Adrenal gland (tissue), 12 donors: ENCODE data around the gene HIVEP3. TPM values are rescaled to one million over a fixed set of nuclear protein-coding genes. Genes with fewer than 3 reads are reported as not detected.

Source experiments
- DNase-seq, 7 donors: peaks; one replicate each; pipeline ENCODE4 v3.0.0-alpha.2; 2019 to 2020
- H3K27ac ChIP-seq, 5 donors: fragments of 200-600 bp; sonication (generic) in 4 of 5; 1 replicate in 3 of 5; 2 replicates in 2 of 5; pipeline versions ENCODE4 v1.5.1 to v1.8.0; 2016 to 2020; ENCODE audit warnings: mild to moderate bottlenecking in 1 of 5
- H3K27me3 ChIP-seq: fragments of 200-600 bp; 2 replicates; pipeline ENCODE4 v1.8.0; 2021
- H3K36me3 ChIP-seq, 2 donors: fragments of 200-600 bp; replicated peaks in 1 of 2; 1 replicate in 1 of 2; 2 replicates in 1 of 2; pipeline versions ENCODE4 v1.5.1 to v1.8.0; 2018 to 2022
- H3K4me1 ChIP-seq, 2 donors: fragments of 200-600 bp; replicated peaks in 1 of 2; 1 replicate in 1 of 2; 2 replicates in 1 of 2; pipeline versions ENCODE4 v1.5.1 to v1.8.0; 2018 to 2021
- H3K4me3 ChIP-seq, 4 donors: fragments of 200-600 bp; sonication (generic) in 3 of 4; one replicate each; pipeline ENCODE4 v1.5.1; 2016 to 2018
- H3K9me3 ChIP-seq, 3 donors: fragments of 200-600 bp; sonication (generic) in 1 of 3; replicated peaks in 1 of 3; 1 replicate in 2 of 3; 2 replicates in 1 of 3; pipeline versions ENCODE4 v1.5.1 to v1.8.0; 2016 to 2021
- CTCF ChIP-seq, 6 experiments: fragments of 450-650 bp in 4 of 6; fragments of 200-600 bp in 2 of 6; sonication (generic) in 1 of 6; IDR thresholded peaks; 1 replicate in 5 of 6; 2 replicates in 1 of 6; pipeline versions ENCODE4 v1.5.1 to v1.8.0; 2016 to 2021; ENCODE audit warnings: antibody characterized with exemption in 6 of 6, mild to moderate bottlenecking in 2 of 6, moderate library complexity in 1 of 6
- POLR2A ChIP-seq, 2 donors: fragments of 450-650 bp; IDR thresholded peaks; one replicate each; pipeline ENCODE4 v1.6.1; 2017; ENCODE audit warnings: antibody characterized with exemption in 2 of 2, mild to moderate bottlenecking in 2 of 2, moderate library complexity in 1 of 2
- WGBS, 4 donors: extraction: QIAGEN DNeasy Blood & Tissue Kit in 2 of 4; methylation state at CpG; one replicate each; pipeline versions ENCODE4 v1.1.5 to v1.1.7; 2013 to 2017; 5-methylcytosine and 5-hydroxymethylcytosine counted together
- intact Hi-C, 2 donors: fragments of 100-400 bp; cut with DNase I; formaldehyde crosslinking; loops; one replicate each; pipeline versions ENCODE4 v1.14.1 to v1.15.0; 2022 to 2023
- polyA plus RNA-seq, 3 donors: library from polyadenylated mRNA; stranded (reverse); fragments of 200-250 nt in 2 of 3; fragments of 350-450 nt in 1 of 3; fragmentation: Illumina TruSeq in 1 of 3; extraction: RNeasy Lipid Tissue Mini Kit (QIAGEN cat#74804) in 1 of 3; gene quantifications; one replicate each; pipeline ENCODE4 v1.2.3, GENCODE V29; 2013 to 2014
- total RNA-seq, 9 donors: library from RNA; depleted of rRNA in 4 of 9; stranded (reverse); fragments of >200 nt in 4 of 9; fragments of 120-200 nt in 1 of 9; fragmentation: NEBNext Ultra II Directional in 1 of 9; extraction: Animal tissue kit (Norgen Biotek cat#: 25700) in 1 of 9; gene quantifications; one replicate each; pipeline versions ENCODE4 v1.1.0 to v1.2.4, GENCODE V29; 2013 to 2023
- donor health status: healthy with polysubstance abuse.
- donor health status: Bipolar disorder and iron deficiency.
- donor health status: DM: yes; HTN: yes; CAD: no.
- donor health status: DM: no; HTN: no; CAD: no.
- donor health status: DM: no; HTN: no; CAD: no.
- donor health status: DM: yes; HTN: yes; CAD: no.

Gene HIVEP3
- total and polyA plus RNA-seq, 12 donors, result 3.2 to 7.7 (median 7.0) TPM

DNA sequence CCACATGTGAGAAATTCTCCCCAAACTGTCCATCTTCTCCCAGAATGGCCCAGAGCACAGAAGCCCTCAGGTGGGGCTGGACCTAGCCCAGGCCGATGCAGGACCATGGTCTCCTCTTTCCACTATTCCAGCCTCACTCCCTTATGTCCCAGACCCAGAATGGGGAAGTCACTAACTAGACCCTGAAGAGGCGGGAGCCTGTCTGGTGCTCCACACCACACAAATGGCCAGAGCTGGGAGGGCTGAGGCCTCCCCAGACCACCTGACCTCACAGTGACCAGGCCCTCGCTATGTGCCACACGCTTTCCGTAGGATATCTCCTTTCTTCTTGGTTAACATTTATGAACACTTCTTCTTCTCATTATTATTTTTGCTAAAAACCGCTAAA lies 379.3 kb downstream of the HIVEP3 start:
- no peaks in the 10 kb centered on the region for H3K27me3 ChIP-seq
- peaks cover 0 to 20% of the 10 kb centered on the region in 2 donors for H3K4me1 ChIP-seq
- 93 to 97% (median 95%) methylated on average over 6 of the region's 6 CpGs for WGBS, 4 donors
- no peak overlapping the region for H3K4me3 ChIP-seq
- intact Hi-C loops, result no loop called here
- TF ChIP-seq POLR2A (IDR thresholded peaks at IDR 0.05), result no peak
- TF ChIP-seq CTCF (IDR thresholded peaks at IDR 0.05), result no peak
- no peak overlapping the region for H3K27ac ChIP-seq
- H3K9me3 ChIP-seq, result no peaks in the 10 kb centered on the region
- DNase-seq, result peak in 1 of 7 donors; percentile 4
- no peaks in the 10 kb centered on the region for H3K36me3 ChIP-seq

- Histone ChIP-seq H3K27me3 (no peaks in the 10 kb centered on the region), H3K36me3 (no peaks in the 10 kb centered on the region), H3K4me3 (no peak overlapping the region), H3K4me1 (peaks cover 0 to 20% of the 10 kb centered on the region in 2 donors), H3K27ac (no peak overlapping the region), H3K9me3 (no peaks in the 10 kb centered on the region)
- no peak for DNase-seq
- intact Hi-C loops, result no loop called here
- TF ChIP-seq CTCF (IDR thresholded peaks at IDR 0.05) (no peak), POLR2A (IDR thresholded peaks at IDR 0.05) (no peak)
- WGBS, 4 donors, result 93 to 97% (median 94%) methylated on average over 9 of the region's 9 CpGs
Observed at GRCh38 chr1:41538741-41539417, 379.8 kb downstream of the HIVEP3 start.

DNA sequence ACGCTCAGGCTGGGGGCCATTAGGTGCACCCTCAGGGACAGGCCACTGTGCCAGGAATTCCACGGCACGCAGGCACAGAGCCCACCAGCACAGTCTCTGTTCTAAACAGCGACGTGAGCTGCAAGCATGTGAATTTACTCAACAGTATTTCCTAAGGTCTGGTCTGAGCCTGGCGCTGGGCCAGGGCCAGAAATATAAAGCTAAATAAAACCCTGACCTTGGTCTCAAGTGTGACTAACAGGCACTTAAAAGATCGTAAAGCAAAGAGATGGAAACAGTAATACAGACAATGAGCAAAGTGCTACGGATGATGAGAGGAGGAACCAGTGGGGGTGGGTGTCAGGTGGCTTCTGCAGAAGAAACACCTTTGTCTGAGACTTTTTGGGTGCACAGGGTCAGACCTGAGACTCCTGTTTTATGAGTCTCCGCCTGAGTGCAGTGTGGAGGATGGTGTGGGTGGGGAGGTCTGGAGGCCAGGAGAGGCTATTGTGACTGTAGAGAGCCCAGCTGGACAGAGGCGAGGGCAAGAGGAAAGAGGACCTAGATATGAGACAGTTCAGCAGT lies 380.9 kb downstream of the HIVEP3 start:
- DNase-seq, result peak; percentile 57 to 88 (median 83)
- intact Hi-C loops, result no loop called here
- Histone ChIP-seq H3K36me3 (no peaks in the 10 kb centered on the region), H3K27ac (no peak overlapping the region), H3K27me3 (no peaks in the 10 kb centered on the region), H3K4me1 (peaks cover 0 to 20% of the 10 kb centered on the region in 2 donors), H3K9me3 (no peaks in the 10 kb centered on the region), H3K4me3 (no peak overlapping the region)
- 27 to 45% (median 35%) methylated on average over 10 of the region's 10 CpGs for WGBS, 4 donors
- TF ChIP-seq CTCF (IDR thresholded peaks at IDR 0.05), result no peak

- Histone ChIP-seq H3K27me3 (no peaks in the 10 kb centered on the region), H3K36me3 (no peaks in the 10 kb centered on the region), H3K27ac (no peak overlapping the region), H3K4me3 (no peak overlapping the region), H3K9me3 (no peaks in the 10 kb centered on the region), H3K4me1 (peaks cover 0 to 20% of the 10 kb centered on the region in 2 donors)
- TF ChIP-seq CTCF (IDR thresholded peaks at IDR 0.05) (no peak), POLR2A (IDR thresholded peaks at IDR 0.05) (no peak)
- DNase-seq, result peak in 2 of 7 donors; percentile 5 to 9
- 51 to 71% (median 65%) methylated on average over 6 of the region's 6 CpGs for WGBS, 4 donors
- intact Hi-C loops, result no loop called here
Observed at GRCh38 chr1:41537251-41537650, 381.5 kb downstream of the HIVEP3 start.
